WTC11 (cell line): ENCODE data around the gene BACH2. TPM values are rescaled to one million over a fixed set of nuclear protein-coding genes. Genes with fewer than 3 reads are reported as not detected.

ENCODE experiments used
- ATAC-seq: fragments of 200-7000 bp; cut with Tn5 transposase; 2 replicates; pipeline ENCODE4 v1.10.0; 2021; ENCODE audit warnings: mild to moderate bottlenecking, moderate library complexity
- CTCF ChIA-PET: fragments of 300-600 bp; sonication (Branson Sonifier 250); formaldehyde crosslinking; loops from one replicate; lab custom pipeline; 2021; ENCODE audit warnings: antibody characterized with exemption; lab: Charles Lee
- POLR2A ChIA-PET: fragments of 350-600 bp; sonication (Branson Sonifier 250); formaldehyde crosslinking; loops from one replicate; lab custom pipeline; 2021; ENCODE audit warnings: antibody characterized with exemption; lab: Charles Lee
- DNase-seq: peaks from one replicate; pipeline ENCODE4 v3.0.0; 2021; ENCODE audit warnings: low spot score
- H3K27ac Mint-ChIP-seq: 2 replicates; pipeline ENCODE4 v1.8.0; 2021; ENCODE audit warnings: mixed read lengths
- H3K27me3 Mint-ChIP-seq: 2 replicates; pipeline ENCODE4 v1.8.0; 2021; ENCODE audit warnings: low read depth, mild to moderate bottlenecking, moderate library complexity, mixed read lengths
- H3K36me3 Mint-ChIP-seq: 2 replicates; pipeline ENCODE4 v1.8.0; 2021; ENCODE audit warnings: mixed read lengths
- H3K4me1 Mint-ChIP-seq: 2 replicates; pipeline ENCODE4 v1.8.0; 2022; ENCODE audit warnings: mixed read lengths
- H3K4me3 Mint-ChIP-seq: 2 replicates; pipeline ENCODE4 v1.8.0; 2021; ENCODE audit warnings: mild to moderate bottlenecking, moderate library complexity, mixed read lengths
- H3K9me3 Mint-ChIP-seq: 2 replicates; pipeline ENCODE4 v1.8.0; 2021; ENCODE audit warnings: mixed read lengths
- ARID4B ChIP-seq: sonication (generic); formaldehyde crosslinking; IDR thresholded peaks from 2 replicates; pipeline ENCODE4 v1.8.0; 2023; ENCODE audit warnings: missing genetic modification reagents, mild to moderate bottlenecking, borderline replicate concordance
- CTCF ChIP-seq: fragments of 200-600 bp; IDR thresholded peaks from 2 replicates; pipeline ENCODE4 v1.8.0; 2022; ENCODE audit warnings: antibody characterized with exemption
- E2F4 ChIP-seq: sonication (generic); formaldehyde crosslinking; IDR thresholded peaks from 2 replicates; pipeline ENCODE4 v1.8.1; 2022; ENCODE audit warnings: low read depth, mild to moderate bottlenecking, moderate library complexity, missing genetic modification reagents, borderline replicate concordance
- EMX1 ChIP-seq: fragments of 250-450 bp; sonication (Bioruptor Pico); IDR thresholded peaks from 2 replicates; pipeline ENCODE4 v1.8.0; 2021; ENCODE audit warnings: mild to moderate bottlenecking
- ETV6 ChIP-seq: sonication (generic); formaldehyde crosslinking; IDR thresholded peaks from 2 replicates; pipeline ENCODE4 v1.8.1; 2022; ENCODE audit warnings: mild to moderate bottlenecking, missing genetic modification reagents
- FOXK1 ChIP-seq: sonication (generic); formaldehyde crosslinking; IDR thresholded peaks from 2 replicates; pipeline ENCODE4 v1.8.0; 2022; ENCODE audit warnings: mild to moderate bottlenecking, moderate library complexity, missing genetic modification reagents
- GABPB1 ChIP-seq: sonication (generic); formaldehyde crosslinking; IDR thresholded peaks from 2 replicates; pipeline ENCODE4 v1.8.1; 2023; ENCODE audit warnings: mild to moderate bottlenecking, missing genetic modification reagents
- GTF2I ChIP-seq: fragments of 250-450 bp; sonication (Bioruptor Pico); conservative IDR thresholded peaks from 2 replicates; pipeline ENCODE4 v1.4.0; 2021; ENCODE audit warnings: mild to moderate bottlenecking
- JAZF1 ChIP-seq: fragments of 250-450 bp; sonication (Bioruptor Pico); IDR thresholded peaks from 2 replicates; pipeline ENCODE4 v1.9.0; 2021; ENCODE audit warnings: moderate library complexity, mild to moderate bottlenecking, inconsistent platforms
- KAT7 ChIP-seq: sonication (generic); formaldehyde crosslinking; IDR thresholded peaks from 2 replicates; pipeline ENCODE4 v1.8.1; 2023; ENCODE audit warnings: missing genetic modification reagents, mild to moderate bottlenecking, borderline replicate concordance
- NR1H2 ChIP-seq: sonication (generic); formaldehyde crosslinking; IDR thresholded peaks from 2 replicates; pipeline ENCODE4 v1.9.0; 2021; ENCODE audit warnings: mild to moderate bottlenecking, moderate library complexity, missing genetic modification reagents
- SMAD3 ChIP-seq: sonication (generic); formaldehyde crosslinking; IDR thresholded peaks from 2 replicates; pipeline ENCODE4 v1.8.0; 2022; ENCODE audit warnings: missing genetic modification reagents, mild to moderate bottlenecking, borderline replicate concordance
- TCF7 ChIP-seq: sonication (generic); formaldehyde crosslinking; IDR thresholded peaks from 2 replicates; pipeline ENCODE4 v1.8.0; 2022; ENCODE audit warnings: mild to moderate bottlenecking, low read depth, missing genetic modification reagents, moderate library complexity
- USF1 ChIP-seq: sonication (generic); formaldehyde crosslinking; IDR thresholded peaks from 2 replicates; pipeline ENCODE4 v1.8.0; 2022; ENCODE audit warnings: mild to moderate bottlenecking, missing genetic modification reagents
- ZNF121 ChIP-seq: sonication (generic); formaldehyde crosslinking; IDR thresholded peaks from 2 replicates; pipeline ENCODE4 v1.8.0; 2023; ENCODE audit warnings: missing genetic modification reagents
- ZNF281 ChIP-seq: sonication (generic); formaldehyde crosslinking; IDR thresholded peaks from 2 replicates; pipeline ENCODE4 v1.8.0; 2023; ENCODE audit warnings: mild to moderate bottlenecking, missing genetic modification reagents
- ZNF317 ChIP-seq: sonication (generic); formaldehyde crosslinking; IDR thresholded peaks from 2 replicates; pipeline ENCODE4 v1.8.1; 2023; ENCODE audit warnings: low read depth, mild to moderate bottlenecking, moderate library complexity, missing genetic modification reagents, borderline replicate concordance
- ZNF671 ChIP-seq: fragments of 250-450 bp; sonication (Bioruptor Pico); IDR thresholded peaks from 2 replicates; pipeline ENCODE4 v1.8.0; 2021; ENCODE audit warnings: mild to moderate bottlenecking
- total RNA-seq: library from RNA; stranded (reverse); gene quantifications from 3 replicates; pipeline ENCODE4 v1.2.3, GENCODE V29; 2021
- TF ChIP-seq, protein P1 (sequence below): sonication (generic); formaldehyde crosslinking; IDR thresholded peaks from 2 replicates; pipeline ENCODE4 v1.8.0; 2022; ENCODE audit warnings: mild to moderate bottlenecking, missing genetic modification reagents

Gene BACH2
- total RNA-seq, 1 experiment from 2014 or later, result 5.9 TPM

GRCh38 chr6:89987830-89988229 lies 308.8 kb downstream of the BACH2 start:
- Mint-ChIP-seq H3K4me3 (no peak overlapping the region), H3K27ac (no peak overlapping the region), H3K4me1 (peaks cover 19% of the 10 kb centered on the region), H3K36me3 (no peaks in the 10 kb centered on the region), H3K27me3 (no peaks in the 10 kb centered on the region; the same call in 1 of the 2 replicates), H3K9me3 (no peaks in the 10 kb centered on the region)
- CTCF ChIA-PET, result interaction anchor here (3.3 kb wide), 1 partner anchor 47 kb away, joined by 26 read pairs; no protein-coding TSS in a partner anchor
- POLR2A ChIA-PET, result no interaction called here
- TF ChIP-seq CTCF (no peak), GTF2I (CRISPR knock-in tag) (no peak), JAZF1 (CRISPR knock-in tag) (no peak), ZNF281 (CRISPR knock-in tag) (no peak), EMX1 (CRISPR knock-in tag) (no peak), E2F4 (CRISPR knock-in tag) (no peak), ZNF671 (CRISPR knock-in tag) (no peak), USF1 (CRISPR knock-in tag) (no peak), ARID4B (no peak), KAT7 (CRISPR knock-in tag) (no peak), ETV6 (CRISPR knock-in tag) (no peak), ZNF317 (CRISPR knock-in tag) (no peak), GABPB1 (no peak), NR1H2 (CRISPR knock-in tag) (no peak), ZNF121 (no peak), SMAD3 (CRISPR knock-in tag) (no peak), TCF7 (no peak), FOXK1 (CRISPR knock-in tag) (no peak)
- TF ChIP-seq, protein P1, sequence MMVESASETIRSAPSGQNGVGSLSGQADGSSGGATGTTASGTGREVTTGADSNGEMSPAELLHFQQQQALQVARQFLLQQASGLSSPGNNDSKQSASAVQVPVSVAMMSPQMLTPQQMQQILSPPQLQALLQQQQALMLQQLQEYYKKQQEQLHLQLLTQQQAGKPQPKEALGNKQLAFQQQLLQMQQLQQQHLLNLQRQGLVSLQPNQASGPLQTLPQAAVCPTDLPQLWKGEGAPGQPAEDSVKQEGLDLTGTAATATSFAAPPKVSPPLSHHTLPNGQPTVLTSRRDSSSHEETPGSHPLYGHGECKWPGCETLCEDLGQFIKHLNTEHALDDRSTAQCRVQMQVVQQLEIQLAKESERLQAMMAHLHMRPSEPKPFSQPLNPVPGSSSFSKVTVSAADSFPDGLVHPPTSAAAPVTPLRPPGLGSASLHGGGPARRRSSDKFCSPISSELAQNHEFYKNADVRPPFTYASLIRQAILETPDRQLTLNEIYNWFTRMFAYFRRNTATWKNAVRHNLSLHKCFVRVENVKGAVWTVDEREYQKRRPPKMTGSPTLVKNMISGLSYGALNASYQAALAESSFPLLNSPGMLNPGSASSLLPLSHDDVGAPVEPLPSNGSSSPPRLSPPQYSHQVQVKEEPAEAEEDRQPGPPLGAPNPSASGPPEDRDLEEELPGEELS (CRISPR knock-in tag), result no peak
- ATAC-seq, result no peak
- DNase-seq, result no peak
